OCI-LY7 (cell line): ENCODE data around the gene AFG3L2.

Experiments used
- EZH2phosphoT487 ChIP-seq: fragments of 200-600 bp; sonication (generic); IDR thresholded peaks from 2 replicates; pipeline ENCODE4 v1.6.1; 2018; ENCODE audit warnings: low read depth, borderline replicate concordance, mild to moderate bottlenecking, mixed run types, antibody characterized with exemption, low read length, moderate library complexity, mixed read lengths
- TF ChIP-seq, protein P1 (sequence below): fragments of 200-600 bp; sonication (generic); conservative IDR thresholded peaks from 2 replicates; pipeline ENCODE4 v1.5.1; 2014; ENCODE audit warnings: mild to moderate bottlenecking, antibody characterized with exemption, low read length, moderate library complexity, mixed read lengths

DNA sequence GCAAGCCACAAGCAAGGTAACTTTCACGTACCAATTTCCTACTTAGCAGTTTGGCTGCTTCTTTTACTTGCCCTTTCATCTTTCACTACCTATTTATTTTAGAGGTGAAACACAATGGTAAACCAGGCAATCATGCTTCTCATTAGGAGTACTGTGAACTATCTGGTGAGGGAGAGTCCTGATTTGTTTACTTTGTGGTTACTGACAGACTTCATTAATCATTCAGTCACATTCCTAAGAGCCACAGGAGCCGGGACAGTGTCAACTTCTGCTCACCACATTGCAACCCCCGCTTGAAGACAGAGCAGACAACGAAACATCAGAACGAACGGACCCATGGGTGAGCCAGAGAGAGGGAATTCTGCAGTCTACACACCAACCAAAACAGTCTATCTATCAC lies 40.1 kb downstream of the AFG3L2 start:
- TF ChIP-seq, protein P1, sequence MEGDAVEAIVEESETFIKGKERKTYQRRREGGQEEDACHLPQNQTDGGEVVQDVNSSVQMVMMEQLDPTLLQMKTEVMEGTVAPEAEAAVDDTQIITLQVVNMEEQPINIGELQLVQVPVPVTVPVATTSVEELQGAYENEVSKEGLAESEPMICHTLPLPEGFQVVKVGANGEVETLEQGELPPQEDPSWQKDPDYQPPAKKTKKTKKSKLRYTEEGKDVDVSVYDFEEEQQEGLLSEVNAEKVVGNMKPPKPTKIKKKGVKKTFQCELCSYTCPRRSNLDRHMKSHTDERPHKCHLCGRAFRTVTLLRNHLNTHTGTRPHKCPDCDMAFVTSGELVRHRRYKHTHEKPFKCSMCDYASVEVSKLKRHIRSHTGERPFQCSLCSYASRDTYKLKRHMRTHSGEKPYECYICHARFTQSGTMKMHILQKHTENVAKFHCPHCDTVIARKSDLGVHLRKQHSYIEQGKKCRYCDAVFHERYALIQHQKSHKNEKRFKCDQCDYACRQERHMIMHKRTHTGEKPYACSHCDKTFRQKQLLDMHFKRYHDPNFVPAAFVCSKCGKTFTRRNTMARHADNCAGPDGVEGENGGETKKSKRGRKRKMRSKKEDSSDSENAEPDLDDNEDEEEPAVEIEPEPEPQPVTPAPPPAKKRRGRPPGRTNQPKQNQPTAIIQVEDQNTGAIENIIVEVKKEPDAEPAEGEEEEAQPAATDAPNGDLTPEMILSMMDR, result no peak
- no peak for TF ChIP-seq EZH2phosphoT487
